Measurements from ENCODE around the gene CRYGN. TPM values are rescaled to one million over a fixed set of nuclear protein-coding genes. Genes with fewer than 3 reads are reported as not detected.
A peak's percentile ranks its signal among the peaks of the same experiment; 100 is the strongest.

The CRYGN gene
- total RNA-seq, 4 donors from 2014 or later, result not detected

- peak in 1 of 3 donors; percentile 25 for DNase-seq
- H3K4me3 ChIP-seq, result no peak overlapping the region
- no peaks in the 10 kb centered on the region for H3K9me3 ChIP-seq
- TF ChIP-seq, protein P1, sequence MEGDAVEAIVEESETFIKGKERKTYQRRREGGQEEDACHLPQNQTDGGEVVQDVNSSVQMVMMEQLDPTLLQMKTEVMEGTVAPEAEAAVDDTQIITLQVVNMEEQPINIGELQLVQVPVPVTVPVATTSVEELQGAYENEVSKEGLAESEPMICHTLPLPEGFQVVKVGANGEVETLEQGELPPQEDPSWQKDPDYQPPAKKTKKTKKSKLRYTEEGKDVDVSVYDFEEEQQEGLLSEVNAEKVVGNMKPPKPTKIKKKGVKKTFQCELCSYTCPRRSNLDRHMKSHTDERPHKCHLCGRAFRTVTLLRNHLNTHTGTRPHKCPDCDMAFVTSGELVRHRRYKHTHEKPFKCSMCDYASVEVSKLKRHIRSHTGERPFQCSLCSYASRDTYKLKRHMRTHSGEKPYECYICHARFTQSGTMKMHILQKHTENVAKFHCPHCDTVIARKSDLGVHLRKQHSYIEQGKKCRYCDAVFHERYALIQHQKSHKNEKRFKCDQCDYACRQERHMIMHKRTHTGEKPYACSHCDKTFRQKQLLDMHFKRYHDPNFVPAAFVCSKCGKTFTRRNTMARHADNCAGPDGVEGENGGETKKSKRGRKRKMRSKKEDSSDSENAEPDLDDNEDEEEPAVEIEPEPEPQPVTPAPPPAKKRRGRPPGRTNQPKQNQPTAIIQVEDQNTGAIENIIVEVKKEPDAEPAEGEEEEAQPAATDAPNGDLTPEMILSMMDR (IDR thresholded peaks at IDR 0.05), result no peak
- TF ChIP-seq POLR2A (IDR thresholded peaks at IDR 0.05), result no peak
- no peaks in the 10 kb centered on the region for H3K27me3 ChIP-seq
- no peak overlapping the region for H3K27ac ChIP-seq
- peaks cover 0 to 3% (median 0%) of the 10 kb centered on the region in 4 donors for H3K4me1 ChIP-seq
- no peaks in the 10 kb centered on the region for H3K36me3 ChIP-seq
These were observed 14.4 kb upstream of the CRYGN start for GRCh38 chr7:151454305-151454704.

GRCh38 chr7:151453326-151453791, 13.4 kb upstream of the CRYGN start:
- TF ChIP-seq POLR2A (IDR thresholded peaks at IDR 0.05), result no peak
- TF ChIP-seq, protein P1 (IDR thresholded peaks at IDR 0.05), result no peak

DNA sequence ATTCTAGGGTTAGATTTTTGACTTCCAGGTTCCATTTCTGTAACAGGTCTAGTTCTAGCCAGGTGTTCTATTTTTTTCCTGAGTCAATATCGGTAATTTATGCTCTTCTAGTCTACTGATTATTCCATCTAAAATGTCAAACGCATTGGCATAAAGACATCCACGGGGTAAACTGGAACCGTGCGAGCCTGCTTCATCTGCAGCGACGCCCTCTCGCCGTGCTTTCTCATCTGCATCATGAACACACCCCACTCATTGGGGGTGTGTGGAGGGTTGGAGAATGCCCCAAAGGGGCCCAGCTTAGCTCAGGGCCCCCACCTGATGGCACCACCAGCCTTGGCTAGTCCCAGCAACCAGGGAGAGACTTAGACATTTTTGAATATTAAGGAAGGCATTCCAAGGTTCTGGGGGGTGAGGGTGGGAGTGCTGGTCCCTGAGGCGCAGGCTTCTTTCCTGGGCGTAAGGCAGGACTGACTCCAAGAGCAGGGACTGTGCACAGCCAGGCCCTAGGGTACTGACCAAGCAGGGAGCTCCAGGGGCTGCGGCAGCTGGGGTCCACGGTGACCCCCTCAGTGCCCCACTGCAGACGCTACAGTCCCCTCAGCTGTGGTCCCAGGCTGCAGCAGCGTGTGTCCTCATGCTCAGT, 12.9 kb upstream of the CRYGN start:
- H3K27ac ChIP-seq, result no peak overlapping the region
- no peaks in the 10 kb centered on the region for H3K27me3 ChIP-seq
- no peaks in the 10 kb centered on the region for H3K9me3 ChIP-seq
- H3K4me3 ChIP-seq, result no peak overlapping the region
- TF ChIP-seq POLR2A (IDR thresholded peaks at IDR 0.05), result no peak
- DNase-seq, result peak in 1 of 3 donors; percentile 24
- H3K4me1 ChIP-seq, result peaks cover 0 to 7% (median 0%) of the 10 kb centered on the region in 4 donors
- no peaks in the 10 kb centered on the region for H3K36me3 ChIP-seq

More at GRCh38 chr7:151453326-151453791, 13.4 kb upstream of the CRYGN start:
- no peaks in the 10 kb centered on the region for H3K27me3 ChIP-seq
- H3K4me3 ChIP-seq, result no peak overlapping the region
- H3K9me3 ChIP-seq, result no peaks in the 10 kb centered on the region
- H3K36me3 ChIP-seq, result no peaks in the 10 kb centered on the region
- no peak overlapping the region for H3K27ac ChIP-seq
- peak in 1 of 3 donors; percentile 50 for DNase-seq
- H3K4me1 ChIP-seq, result peaks cover 0 to 2% (median 0%) of the 10 kb centered on the region in 4 donors

- DNase-seq, result peak in 1 of 3 donors; percentile 41
- no peak overlapping the region for H3K4me3 ChIP-seq
- TF ChIP-seq POLR2A (IDR thresholded peaks at IDR 0.05), result no peak
- H3K27ac ChIP-seq, result no peak overlapping the region
- H3K36me3 ChIP-seq, result no peaks in the 10 kb centered on the region
- H3K27me3 ChIP-seq, result no peaks in the 10 kb centered on the region
- peaks cover 0 to 7% (median 0%) of the 10 kb centered on the region in 4 donors for H3K4me1 ChIP-seq
- H3K9me3 ChIP-seq, result no peaks in the 10 kb centered on the region
These were observed 12.0 kb upstream of the CRYGN start for GRCh38 chr7:151451626-151452571.

GRCh38 chr7:151451156-151451555, 11.2 kb upstream of the CRYGN start:
- DNase-seq, result peak in 1 of 3 donors; percentile 26
- Histone ChIP-seq H3K27me3 (no peaks in the 10 kb centered on the region), H3K27ac (no peak overlapping the region), H3K4me3 (no peak overlapping the region), H3K4me1 (peaks cover 0 to 7% (median 0%) of the 10 kb centered on the region in 4 donors), H3K9me3 (no peaks in the 10 kb centered on the region), H3K36me3 (no peaks in the 10 kb centered on the region)
- no peak for TF ChIP-seq POLR2A (IDR thresholded peaks at IDR 0.05)
- TF ChIP-seq, protein P1 (IDR thresholded peaks at IDR 0.05), result no peak

- H3K4me3 ChIP-seq, result no peak overlapping the region
- TF ChIP-seq POLR2A (IDR thresholded peaks at IDR 0.05), result no peak
- TF ChIP-seq, protein P1 (IDR thresholded peaks at IDR 0.05), result no peak
- H3K9me3 ChIP-seq, result no peaks in the 10 kb centered on the region
- H3K27me3 ChIP-seq, result no peaks in the 10 kb centered on the region
- peak in 1 of 3 donors; percentile 33 for DNase-seq
- H3K36me3 ChIP-seq, result no peaks in the 10 kb centered on the region
- no peak overlapping the region for H3K27ac ChIP-seq
- H3K4me1 ChIP-seq, result peaks cover 0 to 7% (median 0%) of the 10 kb centered on the region in 4 donors
These were observed 10.0 kb upstream of the CRYGN start for GRCh38 chr7:151449990-151450389.
